AG09319 (cell line): ENCODE results near the gene SATB2.

Experiments used
- DNase-seq: peaks from one replicate; pipeline ENCODE4 v3.0.0-alpha.2; 2010; ENCODE audit warnings: low read depth; ENCODE audit errors: extremely low read depth
- CTCF ChIP-seq: IDR thresholded peaks from 2 replicates; pipeline ENCODE4 v1.5.1; 2011; ENCODE audit warnings: low read depth, mild to moderate bottlenecking, inconsistent platforms, low read length, moderate library complexity

The SATB2 gene

GRCh38 chr2:199485732-199486335 lies 28.1 kb upstream of the SATB2 start:
- TF ChIP-seq CTCF: peak; percentile 89
- peak; percentile 20 for DNase-seq

GRCh38 chr2:199484927-199485326 lies 27.2 kb upstream of the SATB2 start:
- DNase-seq: no peak
- TF ChIP-seq CTCF: peak; percentile 38

- no peak for TF ChIP-seq CTCF
- DNase-seq: no peak
These were observed 23.2 kb upstream of the SATB2 start for GRCh38 chr2:199480966-199481365.

- no peak for DNase-seq
- no peak for TF ChIP-seq CTCF
These were observed 19.6 kb upstream of the SATB2 start for GRCh38 chr2:199477277-199477834.

GRCh38 chr2:199471443-199472057 lies 13.8 kb upstream of the SATB2 start:
- no peak for DNase-seq
- TF ChIP-seq CTCF: peak; percentile 74

- DNase-seq: no peak
- no peak for TF ChIP-seq CTCF
These were observed 13.1 kb upstream of the SATB2 start for GRCh38 chr2:199470672-199471442.

GRCh38 chr2:199470361-199470671 lies 12.6 kb upstream of the SATB2 start:
- no peak for DNase-seq
- TF ChIP-seq CTCF: no peak
